Peyer's patch (tissue), 4 donors: Measurements from ENCODE around the gene SLC25A27. TPM values are rescaled to one million over a fixed set of nuclear protein-coding genes. Genes with fewer than 3 reads are reported as not detected.
"Not testable (repeated sequence)": the region's sequence is repeated elsewhere in the genome, so short reads cannot be mapped to it uniquely, and the experiment has no call there.

Experiments
- DNase-seq, 3 donors: peaks; one replicate each; pipeline ENCODE4 v3.0.0-alpha.2; 2017 to 2019
- H3K27ac ChIP-seq, 4 donors: fragments of 200-600 bp; sonication (generic); one replicate each; pipeline ENCODE4 v1.5.1; 2016 to 2019
- H3K27me3 ChIP-seq, 2 donors: fragments of 200-600 bp; sonication (generic); one replicate each; pipeline ENCODE4 v1.5.1; 2019
- H3K36me3 ChIP-seq, 3 donors: fragments of 200-600 bp; sonication (generic); one replicate each; pipeline ENCODE4 v1.5.1; 2016 to 2019
- H3K4me1 ChIP-seq, 4 donors: fragments of 200-600 bp; sonication (generic); one replicate each; pipeline ENCODE4 v1.5.1; 2016 to 2019
- H3K4me3 ChIP-seq, 4 donors: fragments of 200-600 bp; sonication (generic); 1 replicate in 3 of 4; 2 replicates in 1 of 4; pipeline ENCODE4 v1.5.1; 2016 to 2019; ENCODE audit warnings: mild to moderate bottlenecking in 1 of 4
- H3K9me3 ChIP-seq, 4 donors: fragments of 200-600 bp; sonication (generic); one replicate each; pipeline ENCODE4 v1.5.1; 2016 to 2019; ENCODE audit warnings: mild to moderate bottlenecking in 1 of 4
- POLR2A ChIP-seq, 2 donors: fragments of 450-650 bp; IDR thresholded peaks; one replicate each; pipeline ENCODE4 v1.5.1; 2017; ENCODE audit warnings: antibody characterized with exemption in 2 of 2, mild to moderate bottlenecking in 2 of 2, moderate library complexity in 2 of 2
- total RNA-seq, 4 donors: library from RNA; depleted of rRNA; stranded (reverse); fragments of >200 nt; gene quantifications; one replicate each; pipeline ENCODE4 v1.1.0, GENCODE V29; 2016
- TF ChIP-seq, protein P1 (sequence below), 6 experiments: fragments of 450-650 bp in 4 of 6; fragments of 200-600 bp in 2 of 6; sonication (generic) in 1 of 6; IDR thresholded peaks; one replicate each; pipeline ENCODE4 v1.5.1; 2017 to 2019; ENCODE audit warnings: antibody characterized with exemption in 6 of 6, mild to moderate bottlenecking in 3 of 6, moderate library complexity in 1 of 6

SLC25A27 gene
- total RNA-seq, 4 donors from 2014 or later = 14.9 to 57.8 (median 25.8) TPM

DNA sequence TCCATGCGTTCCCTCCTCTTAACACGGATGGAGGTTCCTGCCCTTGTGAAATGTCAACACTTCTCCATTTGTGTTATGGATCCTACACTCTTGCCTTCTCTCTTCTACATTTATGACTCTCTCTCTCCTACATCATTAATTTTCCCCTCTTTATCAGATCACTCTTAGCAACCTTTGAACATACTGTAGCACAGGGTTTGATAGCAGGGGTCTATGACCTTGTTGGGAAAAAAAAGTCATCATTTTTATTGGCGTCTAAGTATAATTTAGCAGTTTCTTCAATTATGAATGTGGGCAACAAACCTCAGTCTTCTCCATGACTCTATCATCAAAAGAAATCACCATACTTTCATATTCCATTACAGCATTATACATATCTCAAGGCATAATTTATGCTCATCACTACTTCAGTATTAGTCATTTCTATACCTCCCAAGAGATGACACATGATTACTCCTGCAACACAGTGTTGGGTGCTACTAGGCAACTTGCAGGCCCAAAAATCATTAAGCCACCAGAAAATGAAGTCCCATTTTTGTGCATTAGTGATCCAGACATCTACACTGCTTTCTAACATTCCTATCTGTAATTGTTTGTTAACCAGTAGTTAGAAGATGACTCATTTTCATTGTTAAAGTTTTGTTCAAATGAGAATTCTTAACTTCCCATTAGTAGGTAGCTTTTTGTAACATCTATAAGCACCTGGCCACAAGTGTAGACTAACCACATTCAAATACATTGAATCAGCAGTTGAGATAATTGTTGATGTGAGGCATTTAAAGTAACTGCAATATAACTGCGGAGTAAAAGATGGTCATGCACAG is 9.6 kb upstream of the SLC25A27 start:
- H3K4me3 ChIP-seq = no peak overlapping the region
- no peak for TF ChIP-seq POLR2A (IDR thresholded peaks at IDR 0.05)
- TF ChIP-seq, protein P1, sequence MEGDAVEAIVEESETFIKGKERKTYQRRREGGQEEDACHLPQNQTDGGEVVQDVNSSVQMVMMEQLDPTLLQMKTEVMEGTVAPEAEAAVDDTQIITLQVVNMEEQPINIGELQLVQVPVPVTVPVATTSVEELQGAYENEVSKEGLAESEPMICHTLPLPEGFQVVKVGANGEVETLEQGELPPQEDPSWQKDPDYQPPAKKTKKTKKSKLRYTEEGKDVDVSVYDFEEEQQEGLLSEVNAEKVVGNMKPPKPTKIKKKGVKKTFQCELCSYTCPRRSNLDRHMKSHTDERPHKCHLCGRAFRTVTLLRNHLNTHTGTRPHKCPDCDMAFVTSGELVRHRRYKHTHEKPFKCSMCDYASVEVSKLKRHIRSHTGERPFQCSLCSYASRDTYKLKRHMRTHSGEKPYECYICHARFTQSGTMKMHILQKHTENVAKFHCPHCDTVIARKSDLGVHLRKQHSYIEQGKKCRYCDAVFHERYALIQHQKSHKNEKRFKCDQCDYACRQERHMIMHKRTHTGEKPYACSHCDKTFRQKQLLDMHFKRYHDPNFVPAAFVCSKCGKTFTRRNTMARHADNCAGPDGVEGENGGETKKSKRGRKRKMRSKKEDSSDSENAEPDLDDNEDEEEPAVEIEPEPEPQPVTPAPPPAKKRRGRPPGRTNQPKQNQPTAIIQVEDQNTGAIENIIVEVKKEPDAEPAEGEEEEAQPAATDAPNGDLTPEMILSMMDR (IDR thresholded peaks at IDR 0.05) = no peak
- DNase-seq = no peak
- no peaks in the 10 kb centered on the region for H3K36me3 ChIP-seq
- H3K27me3 ChIP-seq = no peaks in the 10 kb centered on the region
- no peak overlapping the region for H3K27ac ChIP-seq
- H3K9me3 ChIP-seq = no peaks in the 10 kb centered on the region
- no peaks in the 10 kb centered on the region for H3K4me1 ChIP-seq

DNA sequence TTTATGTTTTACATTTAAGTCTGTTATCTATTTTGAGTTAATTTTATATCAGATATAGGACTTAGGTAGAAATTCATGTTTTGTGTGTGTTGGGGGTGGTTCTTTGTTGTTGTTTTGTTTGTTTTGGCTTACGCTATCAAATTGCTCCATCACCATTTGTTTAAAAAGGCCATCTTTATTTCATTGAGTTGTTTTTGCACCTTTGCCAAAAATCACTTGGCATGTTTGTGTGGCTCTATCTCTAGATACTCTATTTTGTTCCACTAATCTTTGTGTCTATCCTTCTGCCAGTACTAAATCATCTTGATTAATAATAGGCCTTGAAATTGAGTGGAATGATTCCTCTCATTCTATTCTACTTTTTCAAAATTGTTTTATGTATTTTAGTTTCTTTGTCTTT is 7.5 kb upstream of the SLC25A27 start:
- TF ChIP-seq POLR2A (IDR thresholded peaks at IDR 0.05) = no peak
- H3K27me3 ChIP-seq = no peaks in the 10 kb centered on the region
- H3K36me3 ChIP-seq = no peaks in the 10 kb centered on the region
- DNase-seq = no peak
- no peaks in the 10 kb centered on the region for H3K9me3 ChIP-seq
- H3K27ac ChIP-seq = no peak overlapping the region
- no peaks in the 10 kb centered on the region for H3K4me1 ChIP-seq
- H3K4me3 ChIP-seq = no peak overlapping the region

DNA sequence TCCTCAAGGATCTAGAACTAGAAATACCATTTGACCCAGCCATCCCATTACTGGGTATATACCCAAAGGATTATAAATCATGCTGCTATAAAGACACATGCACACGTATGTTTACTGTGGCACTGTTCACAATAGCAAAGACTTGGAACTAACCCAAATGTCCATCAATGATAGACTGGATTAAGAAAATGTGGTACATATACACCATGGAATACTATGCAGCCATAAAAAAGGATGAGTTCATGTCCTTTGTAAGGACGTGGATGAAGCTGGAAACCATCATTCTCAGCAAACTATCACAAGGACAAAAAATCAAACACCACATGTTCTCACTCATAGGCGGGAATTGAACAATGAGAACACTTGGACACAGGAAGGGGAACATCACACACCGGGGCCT is 4.7 kb upstream of the SLC25A27 start:
- not testable (repeated sequence) for H3K27ac ChIP-seq, DNase-seq, H3K36me3 ChIP-seq

DNA sequence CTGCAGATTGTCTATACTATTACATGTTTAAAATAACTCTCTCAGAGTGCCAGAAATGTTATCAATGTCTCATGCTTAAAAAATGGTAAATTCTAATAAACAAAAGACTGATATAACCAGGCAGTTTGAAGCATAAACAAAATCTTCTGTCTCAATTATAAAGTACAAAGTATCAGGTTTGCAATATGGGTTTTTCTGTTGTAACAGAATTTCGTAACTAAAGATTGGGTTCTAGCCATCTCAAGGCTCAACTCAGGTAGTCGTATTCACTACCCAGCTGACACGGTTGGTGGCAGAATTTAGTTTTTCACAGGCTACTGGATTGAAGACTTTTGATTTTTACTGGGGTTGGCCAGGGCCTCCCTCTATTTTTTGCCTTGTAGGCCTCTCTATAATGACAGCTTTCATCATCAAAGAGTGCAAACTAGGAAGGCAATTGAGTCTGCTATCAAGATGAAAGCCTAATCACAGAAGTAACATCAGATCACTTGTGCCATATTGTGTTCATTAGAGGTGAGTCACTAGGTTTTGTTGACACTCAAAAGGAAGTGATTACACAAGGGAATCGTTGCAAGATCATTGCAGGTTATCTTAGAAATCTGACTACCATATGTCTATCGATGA is 3.8 kb upstream of the SLC25A27 start:
- Histone ChIP-seq H3K27ac (no peak overlapping the region), H3K9me3 (no peaks in the 10 kb centered on the region), H3K4me3 (no peak overlapping the region), H3K27me3 (no peaks in the 10 kb centered on the region), H3K36me3 (no peaks in the 10 kb centered on the region), H3K4me1 (peaks cover 0 to 8% (median 0%) of the 10 kb centered on the region in 4 donors)
- no peak for TF ChIP-seq POLR2A (IDR thresholded peaks at IDR 0.05)
- TF ChIP-seq, protein P1 (IDR thresholded peaks at IDR 0.05) = no peak
- no peak for DNase-seq

More for the DNA sequence above, 4.7 kb upstream of the SLC25A27 start:
- H3K4me3 ChIP-seq, H3K27me3 ChIP-seq, H3K9me3 ChIP-seq, H3K4me1 ChIP-seq: not testable (repeated sequence)

DNA sequence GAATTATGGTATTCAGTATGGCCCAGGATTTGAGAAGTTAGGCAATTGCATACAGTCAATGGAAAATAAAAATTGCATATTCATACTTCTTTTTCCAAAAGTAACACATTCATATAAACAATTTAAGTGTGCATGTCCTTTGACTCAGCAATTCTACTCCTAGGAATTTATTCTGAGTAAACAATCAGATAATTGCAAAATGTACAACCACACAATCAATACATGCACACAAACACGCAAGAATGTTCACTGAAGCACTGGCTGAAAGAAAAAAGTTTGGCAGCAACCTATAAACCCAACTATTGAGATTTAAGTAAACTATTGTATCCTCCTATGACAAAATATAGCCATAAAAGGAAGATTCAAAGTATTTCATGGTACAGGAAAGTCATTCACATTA is 1.8 kb upstream of the SLC25A27 start:
- Histone ChIP-seq H3K4me3 (peak overlapping the region in 1 of 4 donors; percentile 70), H3K27me3 (no peaks in the 10 kb centered on the region), H3K4me1 (peaks cover 0 to 12% (median 0%) of the 10 kb centered on the region in 4 donors), H3K9me3 (no peaks in the 10 kb centered on the region), H3K36me3 (no peaks in the 10 kb centered on the region), H3K27ac (no peak overlapping the region)
- DNase-seq = no peak
- no peak for TF ChIP-seq POLR2A (IDR thresholded peaks at IDR 0.05)
- TF ChIP-seq, protein P1 (IDR thresholded peaks at IDR 0.05) = no peak

DNA sequence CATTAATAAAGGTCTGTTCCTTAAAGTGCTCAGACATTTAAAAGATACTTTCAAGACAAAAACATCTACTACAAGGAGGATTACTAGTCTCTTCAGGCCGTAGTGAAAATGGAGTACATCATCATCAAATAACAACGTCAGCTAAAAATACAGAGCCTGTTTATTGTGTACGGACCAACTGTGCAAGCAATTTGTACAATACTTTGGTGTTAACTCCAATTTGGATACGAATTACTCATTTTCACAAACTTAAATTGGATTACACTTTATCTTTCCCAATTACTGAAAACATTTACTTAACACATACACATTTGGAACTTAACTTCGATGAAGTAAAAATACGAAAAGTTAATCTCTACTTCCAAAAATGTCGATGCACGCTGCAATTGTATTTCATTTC is 959 bp upstream of the SLC25A27 start:
- peak overlapping the region in 1 of 4 donors; percentile 8 for H3K27ac ChIP-seq
- H3K36me3 ChIP-seq = no peaks in the 10 kb centered on the region
- no peaks in the 10 kb centered on the region for H3K9me3 ChIP-seq
- TF ChIP-seq, protein P1 (IDR thresholded peaks at IDR 0.05) = no peak
- TF ChIP-seq POLR2A (IDR thresholded peaks at IDR 0.05) = no peak
- peaks cover 0 to 12% (median 0%) of the 10 kb centered on the region in 4 donors for H3K4me1 ChIP-seq
- DNase-seq = no peak
- no peaks in the 10 kb centered on the region for H3K27me3 ChIP-seq
- H3K4me3 ChIP-seq = peak overlapping the region in 3 of 4 donors; percentile 63 to 84 (median 70)
